ENCODE results near the gene PACS1.

Gene PACS1

GRCh38 chr11:66292543-66293332, 222.7 kb downstream of the PACS1 start:
- no peak for DNase-seq

GRCh38 chr11:66293352-66293751, 223.3 kb downstream of the PACS1 start:
- DNase-seq = no peak

GRCh38 chr11:66293777-66294625, 223.9 kb downstream of the PACS1 start:
- DNase-seq = no peak
